Activated T-cell treated with anti-CD3 and anti-CD28 coated beads, Interleukin-2, amount 50 U/mL, for 4 hours (primary cell): Measurements from ENCODE around the gene SNTG2. TPM values are rescaled to one million over a fixed set of nuclear protein-coding genes. Genes with fewer than 3 reads are reported as not detected.

Experiments used
- ATAC-seq, 2 donors: fragments of 200-7000 bp; cut with Tn5 transposase; one replicate each; pipeline ENCODE4 v1.10.0; 2021
- DNase-seq: peaks from one replicate; pipeline ENCODE4 v3.0.0-alpha.2; 2020
- H3K27me3 Mint-ChIP-seq: one replicate; pipeline ENCODE4 v1.8.0; 2021; ENCODE audit warnings: low read depth, mixed read lengths
- H3K36me3 Mint-ChIP-seq: one replicate; pipeline ENCODE4 v1.8.0; 2022; ENCODE audit warnings: mixed read lengths; ENCODE audit not compliant: insufficient read depth
- H3K4me1 Mint-ChIP-seq: one replicate; pipeline ENCODE4 v1.8.0; 2021; ENCODE audit warnings: low read depth, mixed read lengths
- H3K4me3 Mint-ChIP-seq: one replicate; pipeline ENCODE4 v1.8.0; 2021; ENCODE audit warnings: mild to moderate bottlenecking, moderate library complexity, mixed read lengths
- H3K9me3 Mint-ChIP-seq: one replicate; pipeline ENCODE4 v1.8.0; 2021; ENCODE audit warnings: mixed read lengths
- total RNA-seq, 3 donors: library from RNA; stranded (reverse); gene quantifications; one replicate each; pipeline ENCODE4 v1.2.1, GENCODE V29; 2021

Gene SNTG2
- total RNA-seq, 3 donors from 2014 or later, result 0.22 to 1.0 (median 0.98) TPM

- ATAC-seq (no peak), DNase-seq (no peak)
- no peaks in the 10 kb centered on the region for H3K9me3 Mint-ChIP-seq
- H3K27me3 Mint-ChIP-seq, result peaks cover 6% of the 10 kb centered on the region
- H3K36me3 Mint-ChIP-seq, result no peaks in the 10 kb centered on the region
- H3K4me1 Mint-ChIP-seq, result no peaks in the 10 kb centered on the region
- no peak overlapping the region for H3K4me3 Mint-ChIP-seq
Measured at GRCh38 chr2:920999-921398, 29.6 kb upstream of the SNTG2 start.

GRCh38 chr2:922185-922584 is 28.5 kb upstream of the SNTG2 start:
- H3K36me3 Mint-ChIP-seq, result no peaks in the 10 kb centered on the region
- H3K4me1 Mint-ChIP-seq, result no peaks in the 10 kb centered on the region
- H3K27me3 Mint-ChIP-seq, result peaks cover 6% of the 10 kb centered on the region
- H3K9me3 Mint-ChIP-seq, result no peaks in the 10 kb centered on the region
- no peak for ATAC-seq
- DNase-seq, result no peak
- H3K4me3 Mint-ChIP-seq, result no peak overlapping the region

GRCh38 chr2:923832-924601 is 26.6 kb upstream of the SNTG2 start:
- no peak overlapping the region for H3K4me3 Mint-ChIP-seq
- no peaks in the 10 kb centered on the region for H3K9me3 Mint-ChIP-seq
- ATAC-seq, result no peak
- no peaks in the 10 kb centered on the region for H3K36me3 Mint-ChIP-seq
- H3K27me3 Mint-ChIP-seq, result peaks cover 6% of the 10 kb centered on the region
- H3K4me1 Mint-ChIP-seq, result no peaks in the 10 kb centered on the region
- DNase-seq, result no peak

GRCh38 chr2:924701-925100 is 25.9 kb upstream of the SNTG2 start:
- no peak for DNase-seq
- Mint-ChIP-seq H3K4me1 (no peaks in the 10 kb centered on the region), H3K4me3 (no peak overlapping the region), H3K27me3 (peaks cover 6% of the 10 kb centered on the region), H3K36me3 (no peaks in the 10 kb centered on the region), H3K9me3 (no peaks in the 10 kb centered on the region)
- ATAC-seq, result no peak

- ATAC-seq, result no peak
- DNase-seq, result no peak
- no peaks in the 10 kb centered on the region for H3K36me3 Mint-ChIP-seq
- H3K4me1 Mint-ChIP-seq, result no peaks in the 10 kb centered on the region
- no peak overlapping the region for H3K4me3 Mint-ChIP-seq
- no peaks in the 10 kb centered on the region for H3K9me3 Mint-ChIP-seq
- H3K27me3 Mint-ChIP-seq, result peaks cover 6% of the 10 kb centered on the region
Measured at GRCh38 chr2:925309-925708, 25.3 kb upstream of the SNTG2 start.

GRCh38 chr2:925711-926110 is 24.9 kb upstream of the SNTG2 start:
- H3K9me3 Mint-ChIP-seq, result no peaks in the 10 kb centered on the region
- no peak for ATAC-seq

GRCh38 chr2:926259-926793 is 24.3 kb upstream of the SNTG2 start:
- ATAC-seq (no peak), DNase-seq (no peak)
- Mint-ChIP-seq H3K4me1 (no peaks in the 10 kb centered on the region), H3K9me3 (no peaks in the 10 kb centered on the region), H3K27me3 (peaks cover 6% of the 10 kb centered on the region), H3K4me3 (no peak overlapping the region), H3K36me3 (no peaks in the 10 kb centered on the region)

More at GRCh38 chr2:925711-926110, 24.9 kb upstream of the SNTG2 start:
- Mint-ChIP-seq H3K4me1 (no peaks in the 10 kb centered on the region), H3K36me3 (no peaks in the 10 kb centered on the region), H3K27me3 (peaks cover 6% of the 10 kb centered on the region), H3K4me3 (no peak overlapping the region)
- DNase-seq, result no peak

- DNase-seq, result no peak
- no peaks in the 10 kb centered on the region for H3K9me3 Mint-ChIP-seq
- no peak overlapping the region for H3K4me3 Mint-ChIP-seq
- no peaks in the 10 kb centered on the region for H3K36me3 Mint-ChIP-seq
- no peaks in the 10 kb centered on the region for H3K4me1 Mint-ChIP-seq
- ATAC-seq, result no peak
- H3K27me3 Mint-ChIP-seq, result peaks cover 6% of the 10 kb centered on the region
Measured at GRCh38 chr2:926896-927295, 23.8 kb upstream of the SNTG2 start.

- DNase-seq (no peak), ATAC-seq (no peak)
- H3K4me3 Mint-ChIP-seq, result no peak overlapping the region
- H3K36me3 Mint-ChIP-seq, result no peaks in the 10 kb centered on the region
- H3K4me1 Mint-ChIP-seq, result no peaks in the 10 kb centered on the region
- no peaks in the 10 kb centered on the region for H3K9me3 Mint-ChIP-seq
- H3K27me3 Mint-ChIP-seq, result peaks cover 4% of the 10 kb centered on the region
Measured at GRCh38 chr2:929011-929735, 21.5 kb upstream of the SNTG2 start.

- DNase-seq, result no peak
- no peaks in the 10 kb centered on the region for H3K27me3 Mint-ChIP-seq
- ATAC-seq, result no peak
- H3K4me3 Mint-ChIP-seq, result no peak overlapping the region
- H3K36me3 Mint-ChIP-seq, result no peaks in the 10 kb centered on the region
- H3K9me3 Mint-ChIP-seq, result no peaks in the 10 kb centered on the region
- H3K4me1 Mint-ChIP-seq, result no peaks in the 10 kb centered on the region
Measured at GRCh38 chr2:929925-930324, 20.7 kb upstream of the SNTG2 start.

GRCh38 chr2:930935-931334 is 19.7 kb upstream of the SNTG2 start:
- no peaks in the 10 kb centered on the region for H3K27me3 Mint-ChIP-seq
- no peaks in the 10 kb centered on the region for H3K36me3 Mint-ChIP-seq
- no peaks in the 10 kb centered on the region for H3K4me1 Mint-ChIP-seq
- no peak overlapping the region for H3K4me3 Mint-ChIP-seq
- DNase-seq, result no peak
- no peak for ATAC-seq
- H3K9me3 Mint-ChIP-seq, result no peaks in the 10 kb centered on the region

GRCh38 chr2:932320-933115 is 18.1 kb upstream of the SNTG2 start:
- Mint-ChIP-seq H3K36me3 (no peaks in the 10 kb centered on the region), H3K4me1 (no peaks in the 10 kb centered on the region), H3K27me3 (no peaks in the 10 kb centered on the region), H3K4me3 (no peak overlapping the region), H3K9me3 (no peaks in the 10 kb centered on the region)
- DNase-seq (no peak), ATAC-seq (no peak)

GRCh38 chr2:933734-934295 is 16.8 kb upstream of the SNTG2 start:
- no peak for DNase-seq
- Mint-ChIP-seq H3K9me3 (no peaks in the 10 kb centered on the region), H3K36me3 (no peaks in the 10 kb centered on the region), H3K27me3 (no peaks in the 10 kb centered on the region), H3K4me1 (no peaks in the 10 kb centered on the region), H3K4me3 (no peak overlapping the region)
- no peak for ATAC-seq

- no peaks in the 10 kb centered on the region for H3K9me3 Mint-ChIP-seq
- no peaks in the 10 kb centered on the region for H3K27me3 Mint-ChIP-seq
- no peaks in the 10 kb centered on the region for H3K36me3 Mint-ChIP-seq
- no peak overlapping the region for H3K4me3 Mint-ChIP-seq
- no peaks in the 10 kb centered on the region for H3K4me1 Mint-ChIP-seq
- DNase-seq, result no peak
- ATAC-seq, result no peak
Measured at GRCh38 chr2:937530-937929, 13.1 kb upstream of the SNTG2 start.
